GM18870 (cell line): Measurements from ENCODE around the gene SLC2A1.

Experiments
- ATAC-seq: cut with Tn5 transposase; IDR thresholded peaks from one replicate; pipeline ENCODE4 v1.9.1; 2021; ENCODE audit warnings: moderate library complexity; ENCODE audit not compliant: unreplicated experiment

The SLC2A1 gene

GRCh38 chr1:42944246-42944928 lies 14.3 kb downstream of the SLC2A1 start:
- ATAC-seq, result no peak

GRCh38 chr1:42943728-42944127 lies 14.9 kb downstream of the SLC2A1 start:
- no peak for ATAC-seq

- ATAC-seq, result no peak
These were observed 15.5 kb downstream of the SLC2A1 start for GRCh38 chr1:42943166-42943565.

- no peak for ATAC-seq
These were observed 16.2 kb downstream of the SLC2A1 start for GRCh38 chr1:42942444-42942843.

- ATAC-seq, result no peak
These were observed 16.9 kb downstream of the SLC2A1 start for GRCh38 chr1:42941640-42942330.

GRCh38 chr1:42940851-42941639 lies 17.6 kb downstream of the SLC2A1 start:
- ATAC-seq, result no peak

GRCh38 chr1:42938645-42939615 lies 19.7 kb downstream of the SLC2A1 start:
- ATAC-seq, result no peak

GRCh38 chr1:42937836-42938644 lies 20.6 kb downstream of the SLC2A1 start:
- no peak for ATAC-seq

DNA sequence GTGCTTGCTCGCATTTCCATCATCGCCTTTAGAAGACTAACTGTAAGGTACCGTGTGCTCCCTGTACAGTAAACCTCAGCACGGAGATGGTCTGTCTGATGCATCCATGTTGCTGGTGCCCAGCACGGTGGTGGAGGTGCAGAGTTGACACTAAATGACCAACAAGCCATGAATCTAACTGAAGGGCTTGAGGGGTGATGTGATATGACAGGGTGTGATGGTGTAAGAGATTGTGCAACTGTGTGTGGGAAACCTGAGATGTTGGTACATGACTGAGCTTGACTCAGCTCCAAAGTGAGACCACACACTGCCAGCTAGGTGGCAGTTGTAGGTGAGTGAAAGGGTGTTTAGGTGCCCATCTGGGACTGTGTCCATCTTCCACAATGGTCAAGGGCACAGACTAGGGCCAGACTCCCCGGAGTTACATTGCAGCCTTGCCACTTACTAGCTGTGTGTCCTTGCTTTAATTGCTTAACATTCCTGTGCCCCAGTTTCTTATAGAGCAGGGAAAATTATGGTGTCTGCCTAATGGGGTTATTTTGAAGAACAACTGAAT lies 21.4 kb downstream of the SLC2A1 start:
- no peak for ATAC-seq

GRCh38 chr1:42936309-42937078 lies 22.2 kb downstream of the SLC2A1 start:
- ATAC-seq, result no peak

- ATAC-seq, result no peak
These were observed 22.7 kb downstream of the SLC2A1 start for GRCh38 chr1:42935971-42936308.

- ATAC-seq, result no peak
These were observed 23.3 kb downstream of the SLC2A1 start for GRCh38 chr1:42935313-42935895.

- no peak for ATAC-seq
These were observed 23.9 kb downstream of the SLC2A1 start for GRCh38 chr1:42934541-42935312.

DNA sequence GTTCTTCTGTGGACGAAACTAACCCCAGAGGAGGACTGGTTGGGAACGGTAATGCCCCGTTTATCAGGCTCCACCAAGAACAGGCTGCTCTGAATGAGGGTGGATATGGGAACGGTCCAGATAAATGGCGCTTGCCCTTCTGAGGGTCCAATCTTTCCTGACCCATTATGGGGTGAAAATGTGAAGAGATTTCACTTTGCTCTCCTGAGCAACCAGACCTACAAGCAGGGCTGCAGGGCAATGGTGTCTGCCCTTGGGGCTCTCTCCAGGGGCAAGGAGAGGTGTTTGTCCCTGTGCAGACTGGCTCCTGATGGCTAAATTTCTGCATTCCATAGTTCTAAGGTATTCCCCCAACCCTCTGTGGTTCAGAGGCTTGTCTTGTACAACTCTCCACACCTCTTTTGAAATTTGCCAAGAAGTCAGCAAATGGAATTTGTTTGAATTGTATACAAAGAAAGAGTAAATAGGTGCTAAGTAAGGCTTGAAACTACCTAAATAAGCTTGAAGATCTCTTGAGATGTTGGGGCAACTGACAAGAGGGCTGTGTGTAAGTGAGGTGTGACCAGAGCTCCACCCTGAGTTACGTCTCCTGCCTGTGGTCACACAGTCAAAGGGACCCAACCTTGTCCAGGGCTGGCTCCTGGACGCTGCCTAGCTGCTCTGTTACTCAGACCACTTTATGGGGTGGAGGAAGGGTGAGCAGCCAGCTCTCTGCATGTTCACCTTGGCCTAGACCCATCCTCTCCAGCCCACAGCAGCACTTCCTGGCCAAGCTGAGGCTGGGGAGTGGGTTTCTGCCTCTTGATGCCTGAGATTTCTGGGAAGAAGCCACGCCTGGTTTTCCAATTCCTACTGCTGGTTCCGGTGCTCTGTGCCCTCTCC lies 24.8 kb downstream of the SLC2A1 start:
- ATAC-seq, result no peak

GRCh38 chr1:42933060-42933586 lies 25.5 kb downstream of the SLC2A1 start:
- no peak for ATAC-seq

- ATAC-seq, result no peak
These were observed 26.2 kb downstream of the SLC2A1 start for GRCh38 chr1:42932442-42932941.
